HepG2 (cell line): Measurements from ENCODE around the gene CDH2. TPM values are rescaled to one million over a fixed set of nuclear protein-coding genes. Genes with fewer than 3 reads are reported as not detected.

Experiments
- ATAC-seq: fragments of 200-7000 bp; cut with Tn5 transposase; 3 replicates; pipeline ENCODE4 v1.9.1; 2020; ENCODE audit warnings: mild to moderate bottlenecking, moderate library complexity
- BruUV-seq: library from RNA; stranded (reverse); fragments of 400-500 nt; replicated peaks from 2 replicates; lab custom pipeline; 2021; lab: Mats Ljungman, UMichigan
- CTCF ChIA-PET: fragments of 300-600 bp; formaldehyde crosslinking; extraction: SDS; loops from one replicate; lab custom pipeline; 2021; ENCODE audit warnings: low total read pairs, inconsistent platforms, low intra/inter-chr PET ratio; lab: Yijun Ruan, JAX
- POLR2A ChIA-PET: fragments of 350-600 bp; sonication (Branson Sonifier 250); formaldehyde crosslinking; loops from one replicate; lab custom pipeline; 2020; ENCODE audit warnings: antibody characterized with exemption, inconsistent platforms; lab: Yijun Ruan, JAX
- DNase-seq: peaks from one replicate; pipeline ENCODE4 v3.0.0-alpha.2; 2015; ENCODE audit warnings: low spot score
- FAIRE-seq: peaks from 3 replicates; lab custom pipeline; 2011; peaks lifted over from hg19 to GRCh38; lab: Jason Lieb, UNC
- H2AFZ ChIP-seq: one replicate; pipeline ENCODE4 v1.6.1; 2011; ENCODE audit warnings: low read length, inconsistent platforms
- H3K27ac ChIP-seq: fragments of 300-600 bp; 3 replicates; pipeline ENCODE4 v1.8.0; 2011; ENCODE audit warnings: mixed run types, mild to moderate bottlenecking, mixed read lengths, low read length, inconsistent platforms; ENCODE audit not compliant: insufficient read depth; ENCODE audit errors: extremely low read length
- H3K27me3 ChIP-seq, 2 experiments: fragments of 200-600 bp in 1 of 2; 2 replicates in 1 of 2; 3 replicates in 1 of 2; pipeline versions ENCODE4 v1.6.0 to v1.8.0; 2011; ENCODE audit warnings: low read length in 2 of 2, mild to moderate bottlenecking in 2 of 2, moderate library complexity in 2 of 2, inconsistent platforms in 1 of 2; ENCODE audit not compliant: insufficient read depth in 2 of 2, control insufficient read depth in 1 of 2
- H3K36me3 ChIP-seq, 2 experiments: fragments of 200-600 bp in 1 of 2; replicated peaks in 1 of 2; 2 replicates in 1 of 2; 3 replicates in 1 of 2; pipeline versions ENCODE4 v1.5.1 to v1.8.0; 2011; ENCODE audit warnings: low read length in 2 of 2, inconsistent platforms in 1 of 2; ENCODE audit not compliant: insufficient read depth in 2 of 2, control insufficient read depth in 1 of 2
- H3K4me1 ChIP-seq: 2 replicates; pipeline ENCODE4 v1.5.1; 2012; ENCODE audit warnings: low read length, inconsistent platforms; ENCODE audit not compliant: insufficient read depth
- H3K4me2 ChIP-seq: 2 replicates; pipeline ENCODE4 v1.6.0; 2011; ENCODE audit warnings: low read depth, low read length, inconsistent platforms
- H3K4me3 ChIP-seq, 3 experiments: fragments of 200-600 bp in 1 of 3; sonication (generic), shearing (Covaris generic) in 1 of 3; replicated peaks in 1 of 3; 2 replicates each; pipeline ENCODE4 v1.5.1; 2011 to 2016; ENCODE audit warnings: low read length in 3 of 3, inconsistent platforms in 2 of 3, low read depth in 2 of 3, mild to moderate bottlenecking in 2 of 3, control low read depth in 1 of 3, mixed read lengths in 1 of 3; ENCODE audit not compliant: insufficient read depth in 1 of 3
- H3K79me2 ChIP-seq: one replicate; pipeline ENCODE4 v1.6.1; 2011; ENCODE audit warnings: low read length, inconsistent platforms; ENCODE audit not compliant: insufficient read depth
- H3K9ac ChIP-seq: 2 replicates; pipeline ENCODE4 v1.6.0; 2011; ENCODE audit warnings: mild to moderate bottlenecking, low read depth, low read length, inconsistent platforms; ENCODE audit not compliant: insufficient read depth
- H3K9me3 ChIP-seq: 2 replicates; pipeline ENCODE4 v1.5.1; 2012; ENCODE audit warnings: mild to moderate bottlenecking, low read length
- H4K20me1 ChIP-seq: 2 replicates; pipeline ENCODE4 v1.6.0; 2011; ENCODE audit warnings: inconsistent platforms, mild to moderate bottlenecking, low read length, moderate library complexity; ENCODE audit not compliant: insufficient read depth
- ATRX ChIP-seq: sonication (generic); formaldehyde crosslinking; IDR thresholded peaks from 2 replicates; pipeline ENCODE4 v1.4.0; 2020; ENCODE audit warnings: missing genetic modification reagents, borderline replicate concordance
- CCDC6 ChIP-seq: sonication (generic); formaldehyde crosslinking; IDR thresholded peaks from 2 replicates; pipeline ENCODE4 v1.8.1; 2022; ENCODE audit warnings: mild to moderate bottlenecking, missing genetic modification reagents, moderate library complexity
- MAF1 ChIP-seq: sonication (generic); formaldehyde crosslinking; IDR thresholded peaks from 2 replicates; pipeline ENCODE4 v1.5.0; 2020; ENCODE audit warnings: missing genetic modification reagents, borderline replicate concordance
- MAZ ChIP-seq, 2 experiments: sonication (generic) in 1 of 2; formaldehyde crosslinking in 1 of 2; IDR thresholded peaks; 2 replicates each; pipeline versions ENCODE4 v1.5.0 to v1.6.1; 2012 to 2020; ENCODE audit warnings: low read depth in 2 of 2, mild to moderate bottlenecking in 2 of 2, borderline replicate concordance in 1 of 2, improper control_type of control experiment in 1 of 2, low read length in 1 of 2, missing genetic modification reagents in 1 of 2, moderate library complexity in 1 of 2
- ZBTB44 ChIP-seq: sonication (generic); formaldehyde crosslinking; IDR thresholded peaks from 2 replicates; pipeline ENCODE4 v1.4.0; 2020; ENCODE audit warnings: missing genetic modification reagents
- ZNF263 ChIP-seq: sonication (generic); formaldehyde crosslinking; IDR thresholded peaks from 2 replicates; pipeline ENCODE4 v1.4.0; 2020; ENCODE audit warnings: missing genetic modification reagents
- WGBS: methylation state at CpG from one replicate; pipeline ENCODE4 v1.1.6; 2017; ENCODE audit warnings: low lambda C conversion rate; 5-methylcytosine and 5-hydroxymethylcytosine counted together
- in situ Hi-C: cut with HindIII; loops from 2 replicates; pipeline ENCODE4 v1.10.0; 2017; ENCODE audit warnings: low pct_unique_long_range_greater_than_20kb; ENCODE audit not compliant: extremely low pct_ligation_motif_present
- intact Hi-C: fragments of 100-400 bp; cut with micrococcal nuclease; formaldehyde crosslinking; loops from one replicate; pipeline ENCODE4 v1.10.0; 2022; ENCODE audit not compliant: unreplicated experiment
- polyA plus RNA-seq, 8 experiments: library from polyadenylated mRNA; depleted of rRNA in 3 of 8; stranded (reverse) in 7 of 8; unstranded in 1 of 8; fragments of >200 nt; fragmentation: Illumina TruSeq in 4 of 8; extraction: Trizol in 4 of 8; gene quantifications; 2 replicates each; pipeline versions ENCODE4 v1.2.1 to v1.2.3, GENCODE V29; 2011 to 2016; ENCODE audit warnings: low read depth in 4 of 8, missing spikeins in 1 of 8, mixed read lengths in 1 of 8; ENCODE audit not compliant: insufficient read depth in 1 of 8
- total RNA-seq, 5 experiments: library from RNA; depleted of rRNA; stranded (reverse); fragments of >200 nt; fragmentation: Illumina TruSeq; extraction: Trizol; gene quantifications; 2 replicates each; pipeline ENCODE4 v1.2.3, GENCODE V29; 2016; ENCODE audit warnings: low read depth in 1 of 5
- TF ChIP-seq, protein P1 (sequence below): IDR thresholded peaks from 2 replicates; pipeline ENCODE4 v1.6.1; 2016

CDH2 gene
- total and polyA plus RNA-seq, 2 of the 13 experiments (the other 11 are each of a cell fraction or from before 2014, with no cell fraction given): 18.6 to 36.1 TPM

GRCh38 chr18:28198620-28199019, 21.7 kb upstream of the CDH2 start:
- in situ Hi-C loops: loop anchor here (25.0 kb wide), 3 partner anchors 411 to 586 kb away; no protein-coding TSS in a partner anchor
- CTCF ChIA-PET: no interaction called here
- POLR2A ChIA-PET: no interaction called here
- no peak overlapping the region for H3K27ac ChIP-seq
- H3K4me3 ChIP-seq: no peak overlapping the region
- H3K4me2 ChIP-seq: no peak overlapping the region
- no peak for ATAC-seq
- TF ChIP-seq CCDC6 (no peak), ZBTB44 (no peak), ZNF263 (CRISPR knock-in tag) (no peak), MAZ (IDR thresholded peaks at IDR 0.05; ENCODE audit: borderline replicate concordance, low read depth, low read length) (no peak), MAZ (CRISPR knock-in tag; IDR thresholded peaks at IDR 0.05; ENCODE audit: low read depth) (no peak), ATRX (CRISPR knock-in tag) (no peak), MAF1 (CRISPR knock-in tag) (no peak)
- TF ChIP-seq, protein P1, sequence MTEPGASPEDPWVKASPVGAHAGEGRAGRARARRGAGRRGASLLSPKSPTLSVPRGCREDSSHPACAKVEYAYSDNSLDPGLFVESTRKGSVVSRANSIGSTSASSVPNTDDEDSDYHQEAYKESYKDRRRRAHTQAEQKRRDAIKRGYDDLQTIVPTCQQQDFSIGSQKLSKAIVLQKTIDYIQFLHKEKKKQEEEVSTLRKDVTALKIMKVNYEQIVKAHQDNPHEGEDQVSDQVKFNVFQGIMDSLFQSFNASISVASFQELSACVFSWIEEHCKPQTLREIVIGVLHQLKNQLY: no peak
- TF ChIP-seq, all 625 proteins: peak for 0
- Histone ChIP-seq H2AFZ (no peak overlapping the region), H3K9me3 (no peaks in the 10 kb centered on the region), H3K9ac (no peak overlapping the region), H4K20me1 (no peaks in the 10 kb centered on the region), H3K79me2 (no peaks in the 10 kb centered on the region), H3K36me3 (no peaks in the 10 kb centered on the region), H3K27me3 (peaks cover 0 to 5% of the 10 kb centered on the region in 2 experiments; a peak in 1 of 5 replicates), H3K4me1 (no peaks in the 10 kb centered on the region)
- intact Hi-C loops: no loop called here
- WGBS: 18% methylated on average over 5 of the region's 5 CpGs
- FAIRE-seq (no peak), DNase-seq (no peak)
- BruUV-seq: no TSS peak
